OCI-LY7 (cell line): ENCODE measurements around the gene UBE2Q2. TPM values are rescaled to one million over a fixed set of nuclear protein-coding genes. Genes with fewer than 3 reads are reported as not detected.

ENCODE experiments used
- BruUV-seq: library from RNA; stranded (reverse); fragments of 400-500 nt; replicated peaks from 2 replicates; lab custom pipeline; 2021; lab: Mats Ljungman, UMichigan
- CTCF ChIA-PET: fragments of 300-600 bp; sonication (Branson Sonifier 250); formaldehyde crosslinking; loops from one replicate; lab custom pipeline; 2022; ENCODE audit warnings: antibody characterized with exemption; ENCODE audit not compliant: unreplicated experiment; lab: Charles Lee
- POLR2A ChIA-PET: fragments of 300-600 bp; sonication (Branson Sonifier 250); formaldehyde crosslinking; loops from one replicate; lab custom pipeline; 2022; ENCODE audit warnings: antibody characterized with exemption; lab: Charles Lee
- DNase-seq: peaks from one replicate; pipeline ENCODE4 v3.0.0-alpha.2; 2015; ENCODE audit warnings: low spot score
- H2AFZ ChIP-seq: fragments of 200-600 bp; sonication (generic), shearing (Covaris generic); 2 replicates; pipeline ENCODE4 v1.6.1; 2014; ENCODE audit warnings: mild to moderate bottlenecking, antibody characterized with exemption, low read length, moderate library complexity
- H3K27ac ChIP-seq: fragments of 200-600 bp; sonication (generic); 2 replicates; pipeline ENCODE4 v1.5.1; 2014; ENCODE audit warnings: mixed run types, low read depth, mild to moderate bottlenecking, moderate library complexity, low read length, inconsistent platforms; ENCODE audit not compliant: poor library complexity, severe bottlenecking
- H3K36me3 ChIP-seq: fragments of 200-600 bp; sonication (generic); 2 replicates; pipeline ENCODE4 v1.6.1; 2014; ENCODE audit warnings: mild to moderate bottlenecking, antibody characterized with exemption, low read length, moderate library complexity, mixed read lengths; ENCODE audit not compliant: insufficient read depth
- H3K4me1 ChIP-seq: fragments of 200-600 bp; sonication (generic); 2 replicates; pipeline ENCODE4 v1.5.1; 2014; ENCODE audit warnings: mild to moderate bottlenecking, low read length; ENCODE audit not compliant: insufficient read depth, poor library complexity, severe bottlenecking
- H3K4me2 ChIP-seq: fragments of 200-600 bp; sonication (generic); 2 replicates; pipeline ENCODE4 v1.6.1; 2014; ENCODE audit warnings: mild to moderate bottlenecking, low read length
- H3K4me3 ChIP-seq: fragments of 200-600 bp; sonication (generic); 2 replicates; pipeline ENCODE4 v1.5.1; 2014; ENCODE audit warnings: mild to moderate bottlenecking, low read depth, low read length; ENCODE audit not compliant: poor library complexity, severe bottlenecking
- H3K79me2 ChIP-seq: fragments of 200-600 bp; sonication (generic); 2 replicates; pipeline ENCODE4 v1.6.1; 2016; ENCODE audit warnings: low read depth, mild to moderate bottlenecking, low read length, moderate library complexity, mixed read lengths; ENCODE audit not compliant: insufficient read depth
- H3K9me2 ChIP-seq: fragments of 200-600 bp; sonication (generic); 2 replicates; pipeline ENCODE4 v1.6.1; 2016; ENCODE audit warnings: mild to moderate bottlenecking, low read length, mixed read lengths; ENCODE audit not compliant: insufficient read depth
- H3K9me3 ChIP-seq: fragments of 200-600 bp; sonication (generic); 2 replicates; pipeline ENCODE4 v1.6.1; 2014; ENCODE audit warnings: mild to moderate bottlenecking, mixed run types, low read length, mixed read lengths
- H4K20me1 ChIP-seq: fragments of 200-600 bp; sonication (generic); 2 replicates; pipeline ENCODE4 v1.6.1; 2014; ENCODE audit warnings: mild to moderate bottlenecking, antibody characterized with exemption, low read length, moderate library complexity, mixed read lengths; ENCODE audit not compliant: insufficient read depth
- EZH2phosphoT487 ChIP-seq: fragments of 200-600 bp; sonication (generic); IDR thresholded peaks from 2 replicates; pipeline ENCODE4 v1.6.1; 2018; ENCODE audit warnings: low read depth, borderline replicate concordance, mild to moderate bottlenecking, mixed run types, antibody characterized with exemption, low read length, moderate library complexity, mixed read lengths
- intact Hi-C: fragments of 100-400 bp; cut with micrococcal nuclease; formaldehyde crosslinking; loops from one replicate; pipeline ENCODE4 v1.10.0; 2022; ENCODE audit not compliant: unreplicated experiment
- total RNA-seq, 2 experiments: library from RNA; depleted of rRNA in 1 of 2; stranded (reverse); fragments of >200 nt in 1 of 2; shearing (Covaris generic) in 1 of 2; gene quantifications; 2 replicates each; pipeline ENCODE4 v1.2.3, GENCODE V29; 2014 to 2022
- TF ChIP-seq, protein P1 (sequence below): fragments of 200-600 bp; sonication (generic); conservative IDR thresholded peaks from 2 replicates; pipeline ENCODE4 v1.5.1; 2014; ENCODE audit warnings: mild to moderate bottlenecking, antibody characterized with exemption, low read length, moderate library complexity, mixed read lengths

UBE2Q2 gene
- total RNA-seq, 2 experiments from 2014 or later, result 12.0 TPM

DNA sequence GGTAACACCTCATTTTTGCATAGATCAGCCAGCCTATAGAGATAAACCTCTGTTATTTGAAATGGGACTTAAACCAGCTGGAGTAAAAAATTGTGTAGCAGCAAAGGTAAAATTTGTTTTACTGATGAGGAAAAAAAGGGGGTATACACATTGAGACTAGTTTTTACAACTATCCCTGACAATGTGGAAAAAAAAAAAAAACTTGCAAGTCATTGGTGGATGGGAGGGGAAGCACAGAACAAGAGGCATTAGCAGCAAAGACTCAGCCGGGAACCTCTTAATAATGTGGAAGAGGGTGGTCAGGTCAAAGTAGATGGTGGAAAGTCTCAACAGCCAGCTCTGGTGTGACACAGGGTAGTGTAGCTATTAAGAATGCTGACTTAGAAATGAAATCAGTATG lies 74.9 kb downstream of the UBE2Q2 start:
- Histone ChIP-seq H4K20me1 (no peaks in the 10 kb centered on the region), H3K4me3 (no peak overlapping the region), H2AFZ (no peak overlapping the region), H3K9me3 (no peaks in the 10 kb centered on the region), H3K4me1 (no peaks in the 10 kb centered on the region), H3K9me2 (no peaks in the 10 kb centered on the region), H3K27ac (no peak overlapping the region), H3K79me2 (no peaks in the 10 kb centered on the region; the same call in 1 of the 2 replicates), H3K36me3 (peaks cover 58% of the 10 kb centered on the region), H3K4me2 (no peak overlapping the region)
- intact Hi-C loops, result no loop called here
- POLR2A ChIA-PET, result interaction anchor here (0.6 kb wide), 2 partner anchors 342 to 831 kb away, joined by 3 to 6 read pairs; no protein-coding TSS in a partner anchor
- TF ChIP-seq EZH2phosphoT487, result no peak
- TF ChIP-seq, protein P1, sequence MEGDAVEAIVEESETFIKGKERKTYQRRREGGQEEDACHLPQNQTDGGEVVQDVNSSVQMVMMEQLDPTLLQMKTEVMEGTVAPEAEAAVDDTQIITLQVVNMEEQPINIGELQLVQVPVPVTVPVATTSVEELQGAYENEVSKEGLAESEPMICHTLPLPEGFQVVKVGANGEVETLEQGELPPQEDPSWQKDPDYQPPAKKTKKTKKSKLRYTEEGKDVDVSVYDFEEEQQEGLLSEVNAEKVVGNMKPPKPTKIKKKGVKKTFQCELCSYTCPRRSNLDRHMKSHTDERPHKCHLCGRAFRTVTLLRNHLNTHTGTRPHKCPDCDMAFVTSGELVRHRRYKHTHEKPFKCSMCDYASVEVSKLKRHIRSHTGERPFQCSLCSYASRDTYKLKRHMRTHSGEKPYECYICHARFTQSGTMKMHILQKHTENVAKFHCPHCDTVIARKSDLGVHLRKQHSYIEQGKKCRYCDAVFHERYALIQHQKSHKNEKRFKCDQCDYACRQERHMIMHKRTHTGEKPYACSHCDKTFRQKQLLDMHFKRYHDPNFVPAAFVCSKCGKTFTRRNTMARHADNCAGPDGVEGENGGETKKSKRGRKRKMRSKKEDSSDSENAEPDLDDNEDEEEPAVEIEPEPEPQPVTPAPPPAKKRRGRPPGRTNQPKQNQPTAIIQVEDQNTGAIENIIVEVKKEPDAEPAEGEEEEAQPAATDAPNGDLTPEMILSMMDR, result no peak
- CTCF ChIA-PET, result no interaction called here
- no TSS peak for BruUV-seq
- no peak for DNase-seq

DNA sequence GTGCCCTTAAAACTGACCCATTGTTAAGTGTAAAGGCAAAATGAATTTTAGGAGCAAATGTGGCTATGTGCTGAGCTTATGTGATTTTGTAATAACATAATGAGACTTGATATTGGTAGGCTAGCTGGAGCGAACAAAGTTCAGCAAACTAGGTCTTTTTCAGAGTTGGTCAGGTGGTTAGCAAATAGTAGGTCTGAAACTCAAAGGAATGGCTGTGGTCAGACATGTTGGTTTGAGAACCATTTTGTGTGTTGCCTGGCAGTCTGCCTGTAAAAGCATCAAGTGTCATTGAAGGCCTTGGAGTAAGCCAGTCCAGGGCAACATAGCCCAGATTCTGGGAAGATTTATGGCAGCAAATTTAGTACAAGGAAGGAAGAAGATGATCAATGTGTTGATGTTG lies 76.8 kb downstream of the UBE2Q2 start:
- Histone ChIP-seq H3K9me2 (no peaks in the 10 kb centered on the region), H2AFZ (no peak overlapping the region), H3K4me3 (no peak overlapping the region), H4K20me1 (no peaks in the 10 kb centered on the region), H3K36me3 (peaks cover 44% of the 10 kb centered on the region), H3K27ac (no peak overlapping the region), H3K79me2 (no peaks in the 10 kb centered on the region), H3K9me3 (no peaks in the 10 kb centered on the region), H3K4me2 (no peak overlapping the region), H3K4me1 (no peaks in the 10 kb centered on the region)
- intact Hi-C loops, result loop anchor here (10.0 kb wide), 1 partner anchor 195 kb away; a partner anchor contains a TSS
- CTCF ChIA-PET, result no interaction called here
- BruUV-seq, result no TSS peak
- no peak for DNase-seq
- POLR2A ChIA-PET, result no interaction called here
- TF ChIP-seq, protein P1, result no peak
- no peak for TF ChIP-seq EZH2phosphoT487
